IMR-90 (cell line): ENCODE data around the gene DPP10. TPM values are rescaled to one million over a fixed set of nuclear protein-coding genes. Genes with fewer than 3 reads are reported as not detected.

ENCODE experiments used
- ATAC-seq: fragments of 200-7000 bp; cut with Tn5 transposase; 2 replicates; pipeline ENCODE4 v1.9.1; 2020; ENCODE audit warnings: low read depth, mild to moderate bottlenecking, moderate library complexity
- BruUV-seq: library from RNA; stranded (reverse); fragments of 400-500 nt; replicated peaks from 2 replicates; lab custom pipeline; 2021; lab: Mats Ljungman, UMichigan
- CTCF ChIA-PET: fragments of 300-600 bp; formaldehyde crosslinking; extraction: SDS; loops from one replicate; lab custom pipeline; 2021; ENCODE audit warnings: antibody characterized with exemption; lab: Yijun Ruan, JAX
- POLR2A ChIA-PET: fragments of 300-600 bp; sonication (Branson Sonifier 250); formaldehyde crosslinking; loops from one replicate; lab custom pipeline; 2022; ENCODE audit warnings: antibody characterized with exemption; ENCODE audit not compliant: unreplicated experiment; lab: Charles Lee
- DNase-seq: peaks from one replicate; pipeline ENCODE4 v3.0.0; 2013
- H2AFZ ChIP-seq: replicated peaks from 2 replicates; pipeline ENCODE3; 2013; ENCODE audit warnings: low read length, mild to moderate bottlenecking; ENCODE audit not compliant: poor library complexity
- H2AK5ac ChIP-seq: 2 replicates; pipeline ENCODE4 v1.6.1; 2013; ENCODE audit warnings: low read depth, low read length, inconsistent platforms
- H2AK9ac ChIP-seq: replicated peaks from 2 replicates; pipeline ENCODE3; 2013; ENCODE audit warnings: mild to moderate bottlenecking, low read depth, low read length, moderate library complexity; ENCODE audit not compliant: poor library complexity
- H2BK120ac ChIP-seq: 2 replicates; pipeline ENCODE4 v1.6.1; 2013; ENCODE audit warnings: low read depth, low read length, inconsistent platforms
- H2BK15ac ChIP-seq: 3 replicates; pipeline ENCODE4 v1.6.1; 2013; ENCODE audit warnings: low read depth, low read length, inconsistent platforms
- H2BK20ac ChIP-seq: 2 replicates; pipeline ENCODE4 v1.6.1; 2013; ENCODE audit warnings: low read depth, mild to moderate bottlenecking, inconsistent platforms, low read length, moderate library complexity
- H2BK5ac ChIP-seq: 2 replicates; pipeline ENCODE4 v1.6.1; 2013; ENCODE audit warnings: mild to moderate bottlenecking, low read depth, low read length, inconsistent platforms; ENCODE audit not compliant: poor library complexity, severe bottlenecking
- H3K14ac ChIP-seq: replicated peaks from 2 replicates; pipeline ENCODE4 v1.6.1; 2013; ENCODE audit warnings: low read depth, low read length, inconsistent platforms
- H3K18ac ChIP-seq: 2 replicates; pipeline ENCODE4 v1.6.1; 2013; ENCODE audit warnings: low read depth, low read length, control low read depth
- H3K23ac ChIP-seq: 2 replicates; pipeline ENCODE4 v1.6.1; 2013; ENCODE audit warnings: low read depth, low read length, inconsistent platforms
- H3K27ac ChIP-seq: 2 replicates; pipeline ENCODE4 v1.5.1; 2013; ENCODE audit warnings: mild to moderate bottlenecking, control low read depth, low read length; ENCODE audit not compliant: insufficient read depth
- H3K27me3 ChIP-seq: 2 replicates; pipeline ENCODE4 v1.6.1; 2013; ENCODE audit warnings: low read length; ENCODE audit not compliant: control insufficient read depth, insufficient read depth
- H3K36me3 ChIP-seq: 2 replicates; pipeline ENCODE4 v1.6.1; 2013; ENCODE audit warnings: low read length, mixed read lengths; ENCODE audit not compliant: control insufficient read depth, insufficient read depth
- H3K4ac ChIP-seq: 2 replicates; pipeline ENCODE4 v1.6.1; 2013; ENCODE audit warnings: low read depth, low read length, inconsistent platforms
- H3K4me1 ChIP-seq: 2 replicates; pipeline ENCODE4 v1.6.1; 2013; ENCODE audit warnings: low read length, mixed read lengths; ENCODE audit not compliant: control insufficient read depth, insufficient read depth
- H3K4me2 ChIP-seq: 2 replicates; pipeline ENCODE4 v1.6.1; 2013; ENCODE audit warnings: low read depth, mild to moderate bottlenecking, control low read depth, low read length, moderate library complexity
- H3K4me3 ChIP-seq: 2 replicates; pipeline ENCODE4 v1.5.1; 2013; ENCODE audit warnings: low read depth, mild to moderate bottlenecking, control low read depth, low read length, moderate library complexity; ENCODE audit not compliant: insufficient read depth
- H3K56ac ChIP-seq: 2 replicates; pipeline ENCODE4 v1.6.1; 2013; ENCODE audit warnings: low read length, inconsistent platforms; ENCODE audit not compliant: insufficient read depth; ENCODE audit errors: extremely low read depth
- H3K79me1 ChIP-seq, 2 experiments: 2 replicates each; pipeline ENCODE4 v1.6.1; 2013; ENCODE audit warnings: low read length in 2 of 2, inconsistent platforms in 1 of 2, low read depth in 1 of 2
- H3K9ac ChIP-seq: 2 replicates; pipeline ENCODE4 v1.6.1; 2013; ENCODE audit warnings: low read depth, low read length, control low read depth
- H3K9me1 ChIP-seq: 2 replicates; pipeline ENCODE4 v1.6.1; 2013; ENCODE audit warnings: low read length, inconsistent platforms; ENCODE audit not compliant: insufficient read depth
- H3K9me3 ChIP-seq: 2 replicates; pipeline ENCODE4 v1.6.1; 2013; ENCODE audit warnings: low read length; ENCODE audit not compliant: control insufficient read depth, insufficient read depth
- H4K20me1 ChIP-seq: 2 replicates; pipeline ENCODE4 v1.6.1; 2013; ENCODE audit warnings: low read length, inconsistent platforms; ENCODE audit not compliant: insufficient read depth
- H4K5ac ChIP-seq: 2 replicates; pipeline ENCODE4 v1.6.1; 2013; ENCODE audit warnings: mild to moderate bottlenecking, low read depth, low read length, control low read depth
- H4K8ac ChIP-seq, 2 experiments: 2 replicates each; pipeline ENCODE4 v1.6.1; 2013; ENCODE audit warnings: low read depth in 2 of 2, low read length in 2 of 2, control low read depth in 1 of 2, inconsistent platforms in 1 of 2
- H4K91ac ChIP-seq: 2 replicates; pipeline ENCODE4 v1.6.1; 2013; ENCODE audit warnings: low read depth, low read length, inconsistent platforms; ENCODE audit not compliant: insufficient read depth
- BHLHE40 ChIP-seq: fragments of 150-350 bp; IDR thresholded peaks from 2 replicates; pipeline ENCODE4 v1.6.1; 2016; ENCODE audit warnings: mild to moderate bottlenecking, low read depth, low read length
- CEBPB ChIP-seq: IDR thresholded peaks from 2 replicates; pipeline ENCODE4 v1.6.1; 2012; ENCODE audit warnings: low read depth, low read length, improper control_type of control experiment
- CHD1 ChIP-seq: IDR thresholded peaks from 2 replicates; pipeline ENCODE4 v1.6.1; 2012; ENCODE audit warnings: low read depth, low read length, improper control_type of control experiment
- FOS ChIP-seq: fragments of 150-350 bp; IDR thresholded peaks from 2 replicates; pipeline ENCODE4 v1.6.1; 2016; ENCODE audit warnings: low read depth, low read length
- MAFK ChIP-seq: IDR thresholded peaks from 2 replicates; pipeline ENCODE4 v1.6.1; 2012; ENCODE audit warnings: low read depth, low read length, improper control_type of control experiment
- MAZ ChIP-seq: IDR thresholded peaks from 2 replicates; pipeline ENCODE4 v1.6.1; 2012; ENCODE audit warnings: low read depth, mild to moderate bottlenecking, low read length, improper control_type of control experiment, moderate library complexity, borderline replicate concordance
- MXI1 ChIP-seq: IDR thresholded peaks from 2 replicates; pipeline ENCODE4 v1.6.1; 2012; ENCODE audit warnings: low read depth, mild to moderate bottlenecking, low read length, moderate library complexity, borderline replicate concordance
- NFE2L2 ChIP-seq: fragments of 150-350 bp; IDR thresholded peaks from 2 replicates; pipeline ENCODE4 v1.6.1; 2016; ENCODE audit warnings: low read depth, mild to moderate bottlenecking, low read length
- POLR2A ChIP-seq: IDR thresholded peaks from 2 replicates; pipeline ENCODE4 v1.6.1; 2012; ENCODE audit warnings: mild to moderate bottlenecking, low read depth, low read length
- RAD21 ChIP-seq: IDR thresholded peaks from 2 replicates; pipeline ENCODE4 v1.6.1; 2012; ENCODE audit warnings: low read length, improper control_type of control experiment
- RCOR1 ChIP-seq: IDR thresholded peaks from 2 replicates; pipeline ENCODE4 v1.6.1; 2012; ENCODE audit warnings: mild to moderate bottlenecking, low read length, improper control_type of control experiment; ENCODE audit not compliant: insufficient replicate concordance
- RFX5 ChIP-seq: IDR thresholded peaks from 2 replicates; pipeline ENCODE4 v1.8.0; 2012; ENCODE audit warnings: low read depth, mild to moderate bottlenecking, low read length, moderate library complexity
- SMC3 ChIP-seq: fragments of 150-350 bp; IDR thresholded peaks from 2 replicates; pipeline ENCODE4 v1.6.1; 2016; ENCODE audit warnings: low read depth, mild to moderate bottlenecking, antibody characterized with exemption, low read length, moderate library complexity
- WGBS, 2 experiments: methylation state at CpG; one replicate each; pipeline versions ENCODE4 v1.1.5 to v1.1.7; 2013; ENCODE audit warnings: missing lambda C conversion rate in 2 of 2; ENCODE audit not compliant: insufficient read length in 1 of 2; ENCODE audit errors: extremely low coverage in 2 of 2; 5-methylcytosine and 5-hydroxymethylcytosine counted together
- dilution Hi-C: fragments of 300-500 bp; cut with HindIII; formaldehyde crosslinking; loops from one replicate; pipeline ENCODE4 v1.14.3; 2018; ENCODE audit warnings: low sequenced_read_pairs; ENCODE audit not compliant: unreplicated experiment
- in situ Hi-C: fragments of 300-500 bp; cut with MboI; formaldehyde crosslinking; loops from 3 replicates; pipeline ENCODE4 v1.14.3; 2019; ENCODE audit warnings: low sequenced_read_pairs, inconsistent platforms, mixed read lengths
- intact Hi-C: fragments of 100-400 bp; cut with micrococcal nuclease; formaldehyde crosslinking; loops from 2 replicates; pipeline ENCODE4 v1.10.0; 2022
- polyA plus RNA-seq, 3 experiments: library from polyadenylated mRNA; depleted of rRNA; stranded (reverse); fragments of >200 nt; gene quantifications; 2 replicates each; pipeline ENCODE4 v1.2.3, GENCODE V29; 2012; ENCODE audit warnings: low replicate concordance in 1 of 3
- total RNA-seq: library from RNA; depleted of rRNA; stranded (reverse); fragments of >200 nt; gene quantifications from 2 replicates; pipeline ENCODE4 v1.2.3, GENCODE V29; 2012
- TF ChIP-seq, protein P1 (sequence below): fragments of 150-350 bp; IDR thresholded peaks from 2 replicates; pipeline ENCODE4 v1.6.1; 2017; ENCODE audit warnings: mild to moderate bottlenecking, antibody characterized with exemption, low read length, low read depth
- TF ChIP-seq, protein P2 (sequence below): fragments of 150-350 bp; IDR thresholded peaks from 2 replicates; pipeline ENCODE4 v1.6.1; 2016; ENCODE audit warnings: low read depth, mild to moderate bottlenecking, low read length, moderate library complexity, borderline replicate concordance
- TF ChIP-seq, protein P3 (sequence below): conservative IDR thresholded peaks from 2 replicates; pipeline ENCODE4 v1.5.1; 2012; ENCODE audit warnings: mild to moderate bottlenecking, low read depth, low read length, improper control_type of control experiment

DPP10 gene
- total and polyA plus RNA-seq, 2 of the 4 experiments (the other 2 are of a cell fraction): not detected

DNA sequence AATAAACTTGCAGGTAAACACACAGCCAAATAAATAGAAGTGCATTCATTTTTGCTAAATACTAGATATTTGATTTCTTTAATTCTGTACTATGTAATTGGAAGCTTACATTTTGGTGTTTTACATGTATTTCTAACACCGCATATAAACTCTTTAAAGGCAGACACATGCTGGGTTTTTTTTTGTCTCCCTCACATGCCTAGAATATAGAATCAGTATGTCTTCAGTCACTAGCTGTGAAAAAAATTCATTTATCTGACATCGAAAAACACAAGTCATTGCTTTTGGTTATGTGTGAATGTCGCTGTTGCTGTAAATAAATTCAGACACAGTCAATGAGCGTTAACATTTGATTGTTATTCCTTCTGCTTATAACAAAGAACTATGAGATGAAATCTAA, 1101.0 kb downstream of the DPP10 start:
- Histone ChIP-seq H2BK20ac (no peak overlapping the region), H3K9me1 (no peaks in the 10 kb centered on the region), H3K14ac (no peak overlapping the region), H4K5ac (no peak overlapping the region), H3K9me3 (peaks cover 3% of the 10 kb centered on the region; the same call in 1 of the 2 replicates), H3K4me2 (no peak overlapping the region), H3K36me3 (no peaks in the 10 kb centered on the region), H2BK5ac (no peak overlapping the region), H2AK9ac (no peak overlapping the region), H3K23ac (no peak overlapping the region), H4K8ac (no peak overlapping the region), H3K27ac (no peak overlapping the region), H3K9ac (no peak overlapping the region), H3K18ac (no peak overlapping the region), H3K79me1 (no peaks in the 10 kb centered on the region), H3K4ac (no peak overlapping the region), H4K20me1 (no peaks in the 10 kb centered on the region), H3K27me3 (no peaks in the 10 kb centered on the region), H2AFZ (no peak overlapping the region), H2BK15ac (no peak overlapping the region), H2AK5ac (no peak overlapping the region), H4K91ac (no peak overlapping the region), H3K4me1 (no peaks in the 10 kb centered on the region), H3K4me3 (no peak overlapping the region), H2BK120ac (no peak overlapping the region), H3K56ac (no peak overlapping the region)
- BruUV-seq: no TSS peak
- DNase-seq (no peak), ATAC-seq (no peak)
- TF ChIP-seq, protein P1, sequence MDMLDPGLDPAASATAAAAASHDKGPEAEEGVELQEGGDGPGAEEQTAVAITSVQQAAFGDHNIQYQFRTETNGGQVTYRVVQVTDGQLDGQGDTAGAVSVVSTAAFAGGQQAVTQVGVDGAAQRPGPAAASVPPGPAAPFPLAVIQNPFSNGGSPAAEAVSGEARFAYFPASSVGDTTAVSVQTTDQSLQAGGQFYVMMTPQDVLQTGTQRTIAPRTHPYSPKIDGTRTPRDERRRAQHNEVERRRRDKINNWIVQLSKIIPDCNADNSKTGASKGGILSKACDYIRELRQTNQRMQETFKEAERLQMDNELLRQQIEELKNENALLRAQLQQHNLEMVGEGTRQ: no peak
- TF ChIP-seq BHLHE40 (no peak), MXI1 (no peak), CEBPB (no peak), RAD21 (no peak), SMC3 (no peak), CHD1 (no peak), MAFK (no peak), POLR2A (no peak), NFE2L2 (no peak), RFX5 (no peak), MAZ (no peak), RCOR1 (no peak), FOS (no peak)
- TF ChIP-seq, protein P2, sequence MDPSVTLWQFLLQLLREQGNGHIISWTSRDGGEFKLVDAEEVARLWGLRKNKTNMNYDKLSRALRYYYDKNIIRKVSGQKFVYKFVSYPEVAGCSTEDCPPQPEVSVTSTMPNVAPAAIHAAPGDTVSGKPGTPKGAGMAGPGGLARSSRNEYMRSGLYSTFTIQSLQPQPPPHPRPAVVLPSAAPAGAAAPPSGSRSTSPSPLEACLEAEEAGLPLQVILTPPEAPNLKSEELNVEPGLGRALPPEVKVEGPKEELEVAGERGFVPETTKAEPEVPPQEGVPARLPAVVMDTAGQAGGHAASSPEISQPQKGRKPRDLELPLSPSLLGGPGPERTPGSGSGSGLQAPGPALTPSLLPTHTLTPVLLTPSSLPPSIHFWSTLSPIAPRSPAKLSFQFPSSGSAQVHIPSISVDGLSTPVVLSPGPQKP: no peak
- TF ChIP-seq, protein P3, sequence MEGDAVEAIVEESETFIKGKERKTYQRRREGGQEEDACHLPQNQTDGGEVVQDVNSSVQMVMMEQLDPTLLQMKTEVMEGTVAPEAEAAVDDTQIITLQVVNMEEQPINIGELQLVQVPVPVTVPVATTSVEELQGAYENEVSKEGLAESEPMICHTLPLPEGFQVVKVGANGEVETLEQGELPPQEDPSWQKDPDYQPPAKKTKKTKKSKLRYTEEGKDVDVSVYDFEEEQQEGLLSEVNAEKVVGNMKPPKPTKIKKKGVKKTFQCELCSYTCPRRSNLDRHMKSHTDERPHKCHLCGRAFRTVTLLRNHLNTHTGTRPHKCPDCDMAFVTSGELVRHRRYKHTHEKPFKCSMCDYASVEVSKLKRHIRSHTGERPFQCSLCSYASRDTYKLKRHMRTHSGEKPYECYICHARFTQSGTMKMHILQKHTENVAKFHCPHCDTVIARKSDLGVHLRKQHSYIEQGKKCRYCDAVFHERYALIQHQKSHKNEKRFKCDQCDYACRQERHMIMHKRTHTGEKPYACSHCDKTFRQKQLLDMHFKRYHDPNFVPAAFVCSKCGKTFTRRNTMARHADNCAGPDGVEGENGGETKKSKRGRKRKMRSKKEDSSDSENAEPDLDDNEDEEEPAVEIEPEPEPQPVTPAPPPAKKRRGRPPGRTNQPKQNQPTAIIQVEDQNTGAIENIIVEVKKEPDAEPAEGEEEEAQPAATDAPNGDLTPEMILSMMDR: no peak
- dilution Hi-C loops: no loop called here
- in situ Hi-C loops: no loop called here
- POLR2A ChIA-PET: no interaction called here
- CTCF ChIA-PET: no interaction called here
- intact Hi-C loops: no loop called here
- no CpG with 5 or more reads among the region's 4 CpGs for WGBS, 2 experiments
